Endothelial cell of umbilical vein (primary cell): Measurements from ENCODE around the gene MARVELD3. TPM values are rescaled to one million over a fixed set of nuclear protein-coding genes. Genes with fewer than 3 reads are reported as not detected.

Experiments
- BruUV-seq: library from RNA; stranded (reverse); fragments of 400-500 nt; replicated peaks from 2 replicates; lab custom pipeline; 2021; lab: Mats Ljungman, UMichigan
- CTCF ChIA-PET: fragments of 300-600, 350-600 bp; sonication (Branson Sonifier 250); formaldehyde crosslinking; loops from one replicate; lab custom pipeline; 2021; ENCODE audit warnings: antibody characterized with exemption, inconsistent platforms; lab: Charles Lee
- POLR2A ChIA-PET: fragments of 300-600, 350-600 bp; sonication (Branson Sonifier 250); formaldehyde crosslinking; loops from one replicate; lab custom pipeline; 2021; ENCODE audit warnings: antibody characterized with exemption, inconsistent platforms; lab: Charles Lee
- DNase-seq: peaks from one replicate; pipeline ENCODE4 v3.0.0-alpha.2; 2011; ENCODE audit warnings: low read depth, low spot score
- FAIRE-seq: peaks from 2 replicates; lab custom pipeline; 2011; peaks lifted over from hg19 to GRCh38; lab: Jason Lieb, UNC
- H2AFZ ChIP-seq: 2 replicates; pipeline ENCODE4 v1.6.0; 2012; ENCODE audit warnings: low read depth, low read length, control low read depth, inconsistent platforms
- H3K27ac ChIP-seq: 2 replicates; pipeline ENCODE4 v1.5.1; 2011; ENCODE audit warnings: low read depth, mild to moderate bottlenecking, control low read depth, low read length, moderate library complexity; ENCODE audit not compliant: insufficient read depth
- H3K27me3 ChIP-seq, 2 experiments: 2 replicates each; pipeline versions ENCODE4 v1.6.0 to v1.6.1; 2011; ENCODE audit warnings: low read length in 2 of 2, mixed read lengths in 1 of 2; ENCODE audit not compliant: control insufficient read depth in 2 of 2, insufficient read depth in 2 of 2
- H3K36me3 ChIP-seq, 2 experiments: 2 replicates in 1 of 2; 3 replicates in 1 of 2; pipeline ENCODE4 v1.5.1; 2011; ENCODE audit warnings: low read length in 2 of 2, mild to moderate bottlenecking in 1 of 2, moderate library complexity in 1 of 2; ENCODE audit not compliant: control insufficient read depth in 2 of 2, insufficient read depth in 2 of 2; ENCODE audit errors: extremely low read depth in 1 of 2
- H3K4me1 ChIP-seq: 3 replicates; pipeline ENCODE4 v1.5.1; 2011; ENCODE audit warnings: mild to moderate bottlenecking, low read length; ENCODE audit not compliant: control insufficient read depth, insufficient read depth; ENCODE audit errors: extremely low read depth
- H3K4me2 ChIP-seq: 2 replicates; pipeline ENCODE4 v1.6.1; 2011; ENCODE audit warnings: low read length, control low read depth, mixed read lengths; ENCODE audit not compliant: insufficient read depth
- H3K4me3 ChIP-seq, 3 experiments: fragments of 200-600 bp in 1 of 3; sonication (generic), shearing (Covaris generic) in 1 of 3; replicated peaks in 1 of 3; 2 replicates each; pipeline ENCODE4 v1.5.1; 2011 to 2016; ENCODE audit warnings: control low read depth in 3 of 3, low read length in 3 of 3, mild to moderate bottlenecking in 2 of 3, inconsistent platforms in 1 of 3, low read depth in 1 of 3, moderate library complexity in 1 of 3; ENCODE audit not compliant: insufficient read depth in 1 of 3
- H3K79me2 ChIP-seq: 2 replicates; pipeline ENCODE4 v1.6.0; 2012; ENCODE audit warnings: low read length, inconsistent platforms; ENCODE audit not compliant: control insufficient read depth, insufficient read depth
- H3K9ac ChIP-seq: replicated peaks from 2 replicates; pipeline ENCODE3; 2011; ENCODE audit warnings: low read length, control low read depth; ENCODE audit not compliant: insufficient read depth; ENCODE audit errors: extremely low read depth
- H3K9me1 ChIP-seq: replicated peaks from 3 replicates; pipeline ENCODE4 v1.6.0; 2011; ENCODE audit warnings: mild to moderate bottlenecking, low read length; ENCODE audit not compliant: control insufficient read depth, insufficient read depth; ENCODE audit errors: extremely low read depth
- H3K9me3 ChIP-seq: replicated peaks from 2 replicates; pipeline ENCODE4 v1.5.1; 2012; ENCODE audit warnings: low read length, inconsistent platforms; ENCODE audit not compliant: control insufficient read depth, insufficient read depth
- H4K20me1 ChIP-seq: replicated peaks from 2 replicates; pipeline ENCODE3; 2011; ENCODE audit warnings: mild to moderate bottlenecking, low read length; ENCODE audit not compliant: control insufficient read depth, insufficient read depth; ENCODE audit errors: extremely low read depth
- EZH2 ChIP-seq: IDR thresholded peaks from 2 replicates; pipeline ENCODE4 v1.6.1; 2012; ENCODE audit warnings: borderline replicate concordance, low read depth, mild to moderate bottlenecking, moderate library complexity, low read length, inconsistent platforms; ENCODE audit not compliant: severe bottlenecking
- FOS ChIP-seq: IDR thresholded peaks from 2 replicates; pipeline ENCODE4 v1.6.1; 2011; ENCODE audit warnings: mild to moderate bottlenecking, low read length, moderate library complexity, borderline replicate concordance; ENCODE audit not compliant: insufficient read depth
- GATA2 ChIP-seq: IDR thresholded peaks from 2 replicates; pipeline ENCODE4 v1.7.0; 2011; ENCODE audit warnings: low read depth, mild to moderate bottlenecking, moderate library complexity, mixed read lengths, low read length; ENCODE audit not compliant: insufficient read length, insufficient read depth
- JUN ChIP-seq: IDR thresholded peaks from 2 replicates; pipeline ENCODE4 v1.6.1; 2011; ENCODE audit warnings: borderline replicate concordance, low read depth; ENCODE audit not compliant: insufficient read length, insufficient read depth
- MYC ChIP-seq: IDR thresholded peaks from one replicate; pipeline ENCODE4 v1.6.1; 2011; ENCODE audit warnings: mild to moderate bottlenecking, low read depth, low read length
- POLR2A ChIP-seq: IDR thresholded peaks from 2 replicates; pipeline ENCODE4 v1.6.1; 2012; ENCODE audit warnings: low read depth, mild to moderate bottlenecking, control low read depth, low read length
- POLR2AphosphoS5 ChIP-seq: IDR thresholded peaks from 2 replicates; pipeline ENCODE4 v1.6.1; 2012; ENCODE audit warnings: low read depth, mild to moderate bottlenecking, control low read depth, low read length, moderate library complexity; ENCODE audit not compliant: insufficient read depth
- dilution Hi-C: fragments of 300-500 bp; cut with MboI; formaldehyde crosslinking; loops from one replicate; pipeline ENCODE4 v1.15.0; 2019; ENCODE audit warnings: low sequenced_read_pairs; ENCODE audit not compliant: extremely low pct_ligation_motif_present
- intact Hi-C: fragments of 100-400 bp; cut with micrococcal nuclease; formaldehyde crosslinking; loops from one replicate; pipeline ENCODE4 v1.10.0; 2022
- polyA plus RNA-seq, 4 experiments: library from polyadenylated mRNA; depleted of rRNA in 3 of 4; stranded (reverse) in 3 of 4; unstranded in 1 of 4; fragments of >200 nt; gene quantifications; 2 replicates each; pipeline versions ENCODE4 v1.2.1 to v1.2.3, GENCODE V29; 2011 to 2012; ENCODE audit warnings: missing spikeins in 1 of 4
- total RNA-seq: library from RNA; stranded (reverse); gene quantifications from 2 replicates; pipeline ENCODE4 v1.2.3, GENCODE V29; 2021
- TF ChIP-seq, protein P1 (sequence below), 2 donors: IDR thresholded peaks; 1 replicate in 1 of 2; 2 replicates in 1 of 2; pipeline ENCODE4 v1.5.1; 2011; ENCODE audit warnings: low read length in 2 of 2, mild to moderate bottlenecking in 2 of 2, moderate library complexity in 2 of 2, control low read depth in 1 of 2, inconsistent platforms in 1 of 2, low read depth in 1 of 2; ENCODE audit not compliant: insufficient read depth in 1 of 2; ENCODE audit errors: extremely low read depth in 1 of 2
- TF ChIP-seq, protein P2 (sequence below): IDR thresholded peaks from 2 replicates; pipeline ENCODE4 v1.6.1; 2011; ENCODE audit not compliant: insufficient read depth, insufficient read length

Gene MARVELD3
- total and polyA plus RNA-seq, 2 donors (not counting 3 experiments of a cell fraction or from before 2014, with no cell fraction given), result not detected

- Histone ChIP-seq H4K20me1 (no peaks in the 10 kb centered on the region), H3K36me3 (no peaks in the 10 kb centered on the region), H3K4me1 (peaks cover 2% of the 10 kb centered on the region), H3K27ac (no peak overlapping the region), H3K79me2 (no peaks in the 10 kb centered on the region), H2AFZ (no peak overlapping the region), H3K9me1 (no peaks in the 10 kb centered on the region), H3K9me3 (no peaks in the 10 kb centered on the region), H3K4me2 (no peak overlapping the region), H3K4me3 (no peak overlapping the region), H3K27me3 (peaks cover 13 to 28% of the 10 kb centered on the region in 2 experiments), H3K9ac (no peak overlapping the region)
- intact Hi-C loops (no loop called here), dilution Hi-C loops (no loop called here)
- no TSS peak for BruUV-seq
- POLR2A ChIA-PET, result no interaction called here
- TF ChIP-seq MYC (no peak), GATA2 (no peak), EZH2 (no peak), POLR2AphosphoS5 (no peak), POLR2A (no peak), FOS (no peak), JUN (no peak)
- TF ChIP-seq, protein P1, sequence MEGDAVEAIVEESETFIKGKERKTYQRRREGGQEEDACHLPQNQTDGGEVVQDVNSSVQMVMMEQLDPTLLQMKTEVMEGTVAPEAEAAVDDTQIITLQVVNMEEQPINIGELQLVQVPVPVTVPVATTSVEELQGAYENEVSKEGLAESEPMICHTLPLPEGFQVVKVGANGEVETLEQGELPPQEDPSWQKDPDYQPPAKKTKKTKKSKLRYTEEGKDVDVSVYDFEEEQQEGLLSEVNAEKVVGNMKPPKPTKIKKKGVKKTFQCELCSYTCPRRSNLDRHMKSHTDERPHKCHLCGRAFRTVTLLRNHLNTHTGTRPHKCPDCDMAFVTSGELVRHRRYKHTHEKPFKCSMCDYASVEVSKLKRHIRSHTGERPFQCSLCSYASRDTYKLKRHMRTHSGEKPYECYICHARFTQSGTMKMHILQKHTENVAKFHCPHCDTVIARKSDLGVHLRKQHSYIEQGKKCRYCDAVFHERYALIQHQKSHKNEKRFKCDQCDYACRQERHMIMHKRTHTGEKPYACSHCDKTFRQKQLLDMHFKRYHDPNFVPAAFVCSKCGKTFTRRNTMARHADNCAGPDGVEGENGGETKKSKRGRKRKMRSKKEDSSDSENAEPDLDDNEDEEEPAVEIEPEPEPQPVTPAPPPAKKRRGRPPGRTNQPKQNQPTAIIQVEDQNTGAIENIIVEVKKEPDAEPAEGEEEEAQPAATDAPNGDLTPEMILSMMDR (IDR thresholded peaks at IDR 0.05; ENCODE audit: extremely low read depth in 1 of 2, insufficient read depth in 1 of 2, low read depth in 1 of 2, low read length in 2 of 2), result no peak
- TF ChIP-seq, protein P2, sequence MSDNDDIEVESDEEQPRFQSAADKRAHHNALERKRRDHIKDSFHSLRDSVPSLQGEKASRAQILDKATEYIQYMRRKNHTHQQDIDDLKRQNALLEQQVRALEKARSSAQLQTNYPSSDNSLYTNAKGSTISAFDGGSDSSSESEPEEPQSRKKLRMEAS, result no peak
- no peak for FAIRE-seq
- CTCF ChIA-PET, result interaction anchor here (2.5 kb wide), 1 partner anchor 12 kb away, joined by 14 read pairs; no protein-coding TSS in a partner anchor
- no peak for DNase-seq
These were observed 2.4 kb upstream of the MARVELD3 start for GRCh38 chr16:71623597-71623996.
